Tibial artery (tissue), 4 donors: Measurements from ENCODE around the gene SDC3.
A peak's percentile ranks its signal among the peaks of the same experiment; 100 is the strongest.

Source experiments
- DNase-seq, 2 donors: peaks; one replicate each; pipeline ENCODE4 v3.0.0-alpha.2; 2019
- H3K27ac ChIP-seq, 2 donors: fragments of 200-600 bp; sonication (generic) in 1 of 2; 1 replicate in 1 of 2; 2 replicates in 1 of 2; pipeline ENCODE4 v1.5.1; 2018 to 2019; ENCODE audit warnings: mild to moderate bottlenecking in 1 of 2
- H3K27me3 ChIP-seq, 2 donors: fragments of 200-600 bp; sonication (generic) in 1 of 2; one replicate each; pipeline versions ENCODE4 v1.5.1 to v1.6.0; 2016 to 2019
- H3K36me3 ChIP-seq, 3 donors: fragments of 200-600 bp; sonication (generic) in 2 of 3; one replicate each; pipeline ENCODE4 v1.5.1; 2016 to 2019; ENCODE audit warnings: mild to moderate bottlenecking in 2 of 3
- H3K4me1 ChIP-seq, 4 donors: fragments of 200-600 bp; sonication (generic) in 2 of 4; 1 replicate in 3 of 4; 2 replicates in 1 of 4; pipeline ENCODE4 v1.5.1; 2016 to 2019
- H3K4me3 ChIP-seq, 2 donors: fragments of 200-600 bp; sonication (generic) in 1 of 2; 1 replicate in 1 of 2; 2 replicates in 1 of 2; pipeline ENCODE4 v1.5.1; 2018 to 2019; ENCODE audit warnings: mild to moderate bottlenecking in 2 of 2
- H3K9me3 ChIP-seq, 3 donors: fragments of 200-600 bp; sonication (generic) in 1 of 3; one replicate each; pipeline ENCODE4 v1.5.1; 2016 to 2019
- intact Hi-C: fragments of 100-400 bp; cut with DNase I; formaldehyde crosslinking; loops from one replicate; pipeline ENCODE4 v1.15.0; 2023; ENCODE audit warnings: low total_unique reads
- TF ChIP-seq, protein P1 (sequence below), 2 experiments: fragments of 200-600 bp in 1 of 2; fragments of 450-650 bp in 1 of 2; IDR thresholded peaks; one replicate each; pipeline ENCODE4 v1.5.1; 2017 to 2019; ENCODE audit warnings: antibody characterized with exemption in 2 of 2, mild to moderate bottlenecking in 1 of 2, moderate library complexity in 1 of 2

The SDC3 gene

DNA sequence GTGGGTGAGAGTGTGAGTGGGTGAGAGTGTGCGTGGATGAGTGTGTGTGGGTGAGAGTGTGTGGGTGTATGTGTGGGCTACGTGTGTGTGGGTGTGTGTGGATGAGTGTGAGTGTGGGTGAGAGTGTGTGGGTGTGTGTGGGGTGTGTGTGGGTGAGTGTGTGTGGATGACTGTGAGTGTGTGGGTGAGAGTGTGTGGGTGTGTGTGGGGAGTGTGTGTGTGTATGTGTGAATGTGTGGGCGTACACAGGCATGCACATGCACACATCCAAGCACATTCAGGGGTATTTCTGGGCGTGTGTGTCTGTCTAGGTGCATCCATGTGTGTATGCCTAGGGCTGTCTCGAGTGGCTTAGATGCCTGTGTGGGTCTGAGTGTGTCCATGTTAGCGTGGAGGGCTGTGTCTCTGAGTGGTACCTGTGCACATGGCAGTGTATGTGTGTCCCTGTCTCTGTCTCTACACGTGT lies 14.0 kb downstream of the SDC3 start:
- Histone ChIP-seq H3K27me3 (no peaks in the 10 kb centered on the region), H3K4me3 (no peak overlapping the region), H3K4me1 (peaks cover 0 to 58% (median 26%) of the 10 kb centered on the region in 4 donors), H3K36me3 (no peaks in the 10 kb centered on the region), H3K27ac (no peak overlapping the region), H3K9me3 (no peaks in the 10 kb centered on the region)
- intact Hi-C loops: no loop called here
- DNase-seq: no peak
- TF ChIP-seq, protein P1, sequence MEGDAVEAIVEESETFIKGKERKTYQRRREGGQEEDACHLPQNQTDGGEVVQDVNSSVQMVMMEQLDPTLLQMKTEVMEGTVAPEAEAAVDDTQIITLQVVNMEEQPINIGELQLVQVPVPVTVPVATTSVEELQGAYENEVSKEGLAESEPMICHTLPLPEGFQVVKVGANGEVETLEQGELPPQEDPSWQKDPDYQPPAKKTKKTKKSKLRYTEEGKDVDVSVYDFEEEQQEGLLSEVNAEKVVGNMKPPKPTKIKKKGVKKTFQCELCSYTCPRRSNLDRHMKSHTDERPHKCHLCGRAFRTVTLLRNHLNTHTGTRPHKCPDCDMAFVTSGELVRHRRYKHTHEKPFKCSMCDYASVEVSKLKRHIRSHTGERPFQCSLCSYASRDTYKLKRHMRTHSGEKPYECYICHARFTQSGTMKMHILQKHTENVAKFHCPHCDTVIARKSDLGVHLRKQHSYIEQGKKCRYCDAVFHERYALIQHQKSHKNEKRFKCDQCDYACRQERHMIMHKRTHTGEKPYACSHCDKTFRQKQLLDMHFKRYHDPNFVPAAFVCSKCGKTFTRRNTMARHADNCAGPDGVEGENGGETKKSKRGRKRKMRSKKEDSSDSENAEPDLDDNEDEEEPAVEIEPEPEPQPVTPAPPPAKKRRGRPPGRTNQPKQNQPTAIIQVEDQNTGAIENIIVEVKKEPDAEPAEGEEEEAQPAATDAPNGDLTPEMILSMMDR (IDR thresholded peaks at IDR 0.05): no peak

DNA sequence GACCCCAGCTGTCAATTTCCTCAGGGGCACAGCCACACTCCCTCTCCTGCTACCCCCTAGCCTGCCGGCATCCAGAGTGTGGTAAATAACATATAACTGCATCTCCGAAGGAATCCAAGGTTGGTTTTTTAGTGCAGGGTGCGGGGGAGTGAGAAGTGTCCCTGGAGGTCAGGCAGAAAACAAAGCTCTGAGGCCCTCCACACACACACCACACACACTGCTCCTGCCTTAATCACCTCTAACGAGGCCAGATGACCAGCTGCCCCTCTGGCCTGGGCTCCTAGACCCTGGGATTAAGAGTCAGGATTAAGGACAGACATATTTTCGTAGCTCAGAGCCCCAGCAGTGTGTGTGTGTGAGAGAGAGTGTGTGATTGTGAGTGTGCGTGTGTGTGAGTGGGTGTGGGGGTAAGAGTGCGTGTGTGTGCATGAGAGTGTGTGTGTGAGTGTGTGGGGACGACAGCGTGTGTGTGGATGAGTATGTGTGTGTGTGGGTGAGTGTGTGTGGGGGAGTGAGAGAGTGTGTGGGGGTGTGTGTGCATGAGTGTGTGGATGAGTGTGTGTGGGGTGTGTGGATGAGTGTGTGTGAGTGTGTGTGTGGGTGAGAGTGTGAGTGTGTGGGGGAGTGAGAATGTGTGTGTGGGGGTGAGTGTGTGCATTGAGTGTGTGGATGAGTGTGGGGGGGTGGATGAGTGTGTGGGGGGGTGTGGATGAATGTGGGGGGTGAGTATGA lies 14.6 kb downstream of the SDC3 start:
- TF ChIP-seq, protein P1 (IDR thresholded peaks at IDR 0.05): no peak
- Histone ChIP-seq H3K9me3 (no peaks in the 10 kb centered on the region), H3K27ac (no peak overlapping the region), H3K4me1 (peaks cover 0 to 61% (median 31%) of the 10 kb centered on the region in 4 donors), H3K4me3 (no peak overlapping the region), H3K36me3 (no peaks in the 10 kb centered on the region), H3K27me3 (no peaks in the 10 kb centered on the region)
- intact Hi-C loops: no loop called here
- DNase-seq: no peak

DNA sequence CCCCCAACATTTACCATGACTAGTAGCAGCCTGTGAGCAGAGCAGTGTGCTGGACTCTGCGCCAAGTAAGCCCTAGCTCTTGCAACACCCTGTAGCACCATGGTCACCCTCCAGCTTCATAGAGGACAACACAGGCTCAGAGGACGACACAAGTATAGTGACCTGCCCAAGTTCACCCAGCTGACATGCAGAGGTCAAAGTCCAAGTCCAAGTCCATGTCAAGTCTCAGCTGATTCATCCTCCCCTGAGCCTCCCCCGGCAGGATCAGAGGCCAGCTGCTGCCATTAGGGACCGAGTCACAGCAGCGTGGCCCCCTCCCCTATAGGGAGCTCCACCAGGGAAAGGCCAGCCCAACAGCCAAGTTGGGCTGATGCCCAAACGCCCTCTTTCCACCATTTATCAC lies 15.9 kb downstream of the SDC3 start:
- H3K4me1 ChIP-seq: peaks cover 7 to 66% (median 42%) of the 10 kb centered on the region in 4 donors
- TF ChIP-seq, protein P1 (IDR thresholded peaks at IDR 0.05): no peak

DNA sequence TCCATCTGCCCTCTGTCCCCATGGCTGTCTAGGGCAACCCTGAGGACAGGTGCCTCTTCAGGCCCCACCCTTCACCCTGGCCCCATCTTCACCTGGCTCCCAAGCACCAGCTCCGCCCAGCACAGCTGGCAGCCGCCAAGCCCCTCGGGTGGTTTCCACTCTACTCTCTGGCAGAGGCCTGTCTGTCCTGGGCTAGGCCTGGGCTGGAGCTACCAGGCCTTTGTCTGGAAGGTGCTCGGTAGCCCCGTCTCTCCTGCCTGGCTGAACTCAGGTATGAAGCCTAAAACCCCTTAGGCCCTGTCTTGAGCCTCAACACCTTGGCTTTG lies 17.4 kb downstream of the SDC3 start:
- no peaks in the 10 kb centered on the region for H3K36me3 ChIP-seq
- H3K9me3 ChIP-seq: no peaks in the 10 kb centered on the region
- TF ChIP-seq, protein P1 (IDR thresholded peaks at IDR 0.05): no peak
- no peaks in the 10 kb centered on the region for H3K27me3 ChIP-seq
- intact Hi-C loops: no loop called here
- peaks cover 7 to 69% (median 51%) of the 10 kb centered on the region in 4 donors for H3K4me1 ChIP-seq
- peak overlapping the region; percentile 92 for H3K27ac ChIP-seq
- no peak for DNase-seq
- no peak overlapping the region for H3K4me3 ChIP-seq

More for the DNA sequence above, 15.9 kb downstream of the SDC3 start:
- H3K9me3 ChIP-seq: no peaks in the 10 kb centered on the region
- DNase-seq: no peak
- no peak overlapping the region for H3K27ac ChIP-seq
- no peaks in the 10 kb centered on the region for H3K36me3 ChIP-seq
- no peak overlapping the region for H3K4me3 ChIP-seq
- intact Hi-C loops: no loop called here
- no peaks in the 10 kb centered on the region for H3K27me3 ChIP-seq

DNA sequence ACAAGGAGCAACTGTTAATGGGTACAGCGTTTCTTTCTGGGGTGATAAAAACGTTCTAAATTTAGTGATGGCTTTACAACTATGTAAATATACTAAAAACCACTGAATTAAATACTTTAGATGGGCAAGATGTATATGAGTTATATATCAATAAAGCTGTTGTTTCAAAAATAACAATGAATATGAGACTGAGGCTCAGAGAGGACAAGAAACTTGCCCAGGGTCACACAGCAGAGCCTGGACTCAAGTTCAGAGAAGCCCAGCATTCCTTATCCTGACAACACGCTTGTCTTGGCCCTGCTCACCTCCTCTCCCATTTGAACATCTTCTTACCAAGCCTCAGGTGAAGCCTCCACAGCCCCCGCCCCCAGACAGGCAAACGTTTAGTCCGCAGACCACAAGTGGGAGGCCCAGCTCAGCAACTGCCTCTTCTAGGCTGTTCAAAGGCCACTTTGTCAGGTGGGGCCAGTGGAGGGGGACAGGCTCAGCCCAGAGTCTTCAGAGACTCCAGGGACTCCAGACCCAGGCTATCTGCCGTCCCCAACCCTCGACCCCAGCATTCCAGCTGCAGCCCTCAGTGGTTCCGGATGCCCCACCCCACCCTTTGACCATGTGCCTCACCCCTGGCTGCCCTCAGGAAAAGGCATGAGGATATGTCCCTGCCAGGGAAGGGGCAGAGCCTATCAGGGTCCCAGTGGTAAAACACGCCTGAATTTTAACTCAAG lies 17.9 kb downstream of the SDC3 start:
- DNase-seq: no peak
- Histone ChIP-seq H3K4me3 (no peak overlapping the region), H3K27me3 (no peaks in the 10 kb centered on the region), H3K9me3 (no peaks in the 10 kb centered on the region), H3K4me1 (peaks cover 7 to 69% (median 49%) of the 10 kb centered on the region in 4 donors), H3K27ac (peak overlapping the region; percentile 92), H3K36me3 (no peaks in the 10 kb centered on the region)
- TF ChIP-seq, protein P1 (IDR thresholded peaks at IDR 0.05): no peak
- intact Hi-C loops: no loop called here
